ENCODE results near the gene AHDC1. TPM values are rescaled to one million over a fixed set of nuclear protein-coding genes. Genes with fewer than 3 reads are reported as not detected.

Gene AHDC1
- total and polyA plus RNA-seq, 8 donors = 10.4 to 27.5 (median 14.9) TPM

DNA sequence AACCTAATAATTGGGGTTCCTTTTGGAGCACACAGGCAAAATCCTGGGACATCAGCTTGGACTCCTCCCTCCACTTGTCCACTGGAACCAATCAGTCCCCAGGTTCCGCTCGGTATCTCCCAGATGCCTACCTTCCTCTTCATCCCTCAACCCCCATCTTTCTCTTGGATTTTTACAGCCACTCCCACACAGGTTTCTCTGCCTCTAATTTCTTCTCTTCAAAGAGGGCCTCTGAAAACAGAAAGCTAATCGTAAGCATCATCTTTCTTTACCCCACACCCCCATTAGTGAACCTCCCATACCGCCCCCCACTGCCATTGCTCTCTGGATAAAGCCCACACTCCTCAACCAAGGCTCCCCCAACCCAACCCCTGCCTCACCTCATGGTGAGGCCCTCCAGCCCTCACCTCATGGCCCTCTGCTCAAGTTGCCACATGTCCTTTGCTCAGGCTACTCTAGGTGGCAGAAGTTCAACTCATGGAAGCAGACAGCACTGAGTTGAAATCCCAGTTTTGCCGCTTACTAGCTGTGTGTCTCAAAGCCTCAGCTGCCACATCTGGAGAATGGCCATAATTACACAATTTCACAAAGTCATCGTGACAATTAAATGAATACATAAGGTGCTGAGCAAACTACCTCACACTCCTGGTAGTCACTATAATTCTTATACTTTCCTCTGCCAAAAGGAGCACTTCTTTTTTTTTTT lies 95.8 kb downstream of the AHDC1 start:
- TF ChIP-seq, protein P1, sequence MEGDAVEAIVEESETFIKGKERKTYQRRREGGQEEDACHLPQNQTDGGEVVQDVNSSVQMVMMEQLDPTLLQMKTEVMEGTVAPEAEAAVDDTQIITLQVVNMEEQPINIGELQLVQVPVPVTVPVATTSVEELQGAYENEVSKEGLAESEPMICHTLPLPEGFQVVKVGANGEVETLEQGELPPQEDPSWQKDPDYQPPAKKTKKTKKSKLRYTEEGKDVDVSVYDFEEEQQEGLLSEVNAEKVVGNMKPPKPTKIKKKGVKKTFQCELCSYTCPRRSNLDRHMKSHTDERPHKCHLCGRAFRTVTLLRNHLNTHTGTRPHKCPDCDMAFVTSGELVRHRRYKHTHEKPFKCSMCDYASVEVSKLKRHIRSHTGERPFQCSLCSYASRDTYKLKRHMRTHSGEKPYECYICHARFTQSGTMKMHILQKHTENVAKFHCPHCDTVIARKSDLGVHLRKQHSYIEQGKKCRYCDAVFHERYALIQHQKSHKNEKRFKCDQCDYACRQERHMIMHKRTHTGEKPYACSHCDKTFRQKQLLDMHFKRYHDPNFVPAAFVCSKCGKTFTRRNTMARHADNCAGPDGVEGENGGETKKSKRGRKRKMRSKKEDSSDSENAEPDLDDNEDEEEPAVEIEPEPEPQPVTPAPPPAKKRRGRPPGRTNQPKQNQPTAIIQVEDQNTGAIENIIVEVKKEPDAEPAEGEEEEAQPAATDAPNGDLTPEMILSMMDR (IDR thresholded peaks at IDR 0.05) = no peak
- intact Hi-C loops (cut with DNase I) = no loop called here
- H3K4me3 ChIP-seq = no peak overlapping the region
- FAIRE-seq (no peak), ATAC-seq (no peak), DNase-seq (no peak)
- H3K27me3 ChIP-seq = no peaks in the 10 kb centered on the region
- no peaks in the 10 kb centered on the region for H3K9me3 ChIP-seq
- H3K27ac ChIP-seq = no peak overlapping the region
- peaks cover 0 to 2% (median 0%) of the 10 kb centered on the region in 3 donors for H3K4me1 ChIP-seq
- no peaks in the 10 kb centered on the region for H3K36me3 ChIP-seq
- WGBS, 2 donors = 85% methylated on average over 6 of the region's 6 CpGs

DNA sequence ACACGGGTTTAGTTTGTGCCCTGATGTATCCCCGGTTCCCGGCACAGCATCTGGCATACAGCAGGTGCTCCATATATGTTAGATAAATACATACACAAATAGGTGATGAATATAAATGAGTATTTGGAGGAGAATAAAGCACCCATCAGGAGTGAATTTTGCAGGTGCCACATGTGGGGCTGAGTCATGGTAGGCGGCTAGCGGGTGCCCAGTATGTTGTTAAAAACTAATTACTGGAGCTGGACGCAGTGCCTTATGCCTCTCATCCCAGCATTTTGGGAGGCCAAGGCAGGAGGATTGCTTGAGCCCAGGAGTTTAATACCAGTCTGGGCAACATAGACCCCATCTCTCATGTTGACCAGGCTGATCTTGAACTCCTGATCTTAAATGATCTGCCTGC lies 97.2 kb downstream of the AHDC1 start:
- Histone ChIP-seq H3K4me3 (no peak overlapping the region), H3K4me1 (peaks cover 0 to 2% (median 0%) of the 10 kb centered on the region in 3 donors), H3K27me3 (no peaks in the 10 kb centered on the region), H3K9me3 (no peaks in the 10 kb centered on the region), H3K36me3 (no peaks in the 10 kb centered on the region), H3K27ac (no peak overlapping the region)
- TF ChIP-seq, protein P1 (IDR thresholded peaks at IDR 0.05) = no peak
- intact Hi-C loops (cut with DNase I) = no loop called here
- DNase-seq (no peak), ATAC-seq (no peak), FAIRE-seq (no peak)
- 94 to 98% methylated on average over 6 of the region's 6 CpGs for WGBS, 2 donors

- H3K9me3 ChIP-seq = no peaks in the 10 kb centered on the region
- H3K4me3 ChIP-seq = no peak overlapping the region
- H3K27ac ChIP-seq = peak overlapping the region in 3 of 4 donors; percentile 54 to 66 (median 58)
- H3K36me3 ChIP-seq = no peaks in the 10 kb centered on the region
- peaks cover 0 to 2% (median 0%) of the 10 kb centered on the region in 3 donors for H3K4me1 ChIP-seq
- FAIRE-seq = no peak
- 68 to 72% methylated on average over 5 of the region's 5 CpGs for WGBS, 2 donors
- DNase-seq = no peak
- no peaks in the 10 kb centered on the region for H3K27me3 ChIP-seq
- ATAC-seq = no peak
- TF ChIP-seq, protein P1 (IDR thresholded peaks at IDR 0.05) = no peak
- intact Hi-C loops (cut with DNase I) = no loop called here
These were observed 98.6 kb downstream of the AHDC1 start for GRCh38 chr1:27505420-27505680.

DNA sequence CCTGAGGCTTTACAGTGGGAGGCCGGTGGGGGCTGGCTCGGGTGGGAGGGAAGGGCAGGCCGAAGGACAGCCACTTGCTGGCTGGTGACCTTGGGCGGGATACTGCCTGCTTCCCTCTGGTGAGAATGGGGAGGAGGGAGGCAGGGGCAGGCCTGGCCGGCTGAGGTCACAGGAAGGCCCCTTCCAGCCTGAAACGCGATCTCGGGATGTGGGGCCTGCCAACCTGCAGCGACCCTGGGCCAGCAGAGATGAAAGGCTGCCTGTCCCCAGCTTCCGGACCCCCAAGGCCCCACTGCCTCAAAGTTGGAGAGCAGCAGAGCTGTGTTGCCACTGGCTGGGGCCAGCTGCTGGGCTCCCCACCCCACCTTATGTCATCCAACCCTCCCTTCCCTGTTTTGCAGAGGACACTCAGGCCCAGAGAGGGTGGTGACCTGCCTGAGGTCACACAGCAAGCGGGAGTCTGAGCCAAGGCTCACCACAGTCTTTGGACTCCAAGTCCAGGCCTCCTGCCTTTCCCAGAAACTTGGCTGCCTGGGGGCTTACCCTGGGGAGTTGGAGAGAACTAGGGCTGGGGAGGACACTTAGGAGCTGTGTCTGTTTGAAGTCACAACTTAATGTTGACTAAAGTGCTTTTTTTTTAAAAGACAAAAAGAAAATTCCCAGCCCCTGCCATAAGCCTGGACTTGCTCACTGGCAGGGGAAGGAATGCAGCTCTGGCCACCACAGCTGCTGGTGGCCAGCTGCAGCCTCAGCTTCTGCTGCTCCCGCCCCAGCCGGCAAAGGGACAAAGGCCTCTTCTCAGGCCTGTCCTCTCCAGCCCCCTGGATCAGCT lies 99.1 kb downstream of the AHDC1 start:
- intact Hi-C loops (cut with DNase I) = no loop called here
- H3K9me3 ChIP-seq = no peaks in the 10 kb centered on the region
- 32 to 33% methylated on average over 11 to 13 of the region's 13 CpGs for WGBS, 2 donors
- H3K27me3 ChIP-seq = no peaks in the 10 kb centered on the region
- H3K4me1 ChIP-seq = peaks cover 0 to 2% (median 0%) of the 10 kb centered on the region in 3 donors
- no peak overlapping the region for H3K4me3 ChIP-seq
- H3K27ac ChIP-seq = peak overlapping the region; percentile 13 to 66 (median 56)
- TF ChIP-seq, protein P1 (IDR thresholded peaks at IDR 0.05) = no peak
- no peaks in the 10 kb centered on the region for H3K36me3 ChIP-seq
- FAIRE-seq (no peak), DNase-seq (peak in 3 of 6 donors; percentile 32 to 69 (median 49)), ATAC-seq (peak; percentile 69 to 81 (median 76))

Measured in pancreas (tissue), 10 donors.